ENCODE measurements around the gene LRRC59. TPM values are rescaled to one million over a fixed set of nuclear protein-coding genes. Genes with fewer than 3 reads are reported as not detected.
"Not testable (repeated sequence)": the region's sequence is repeated elsewhere in the genome, so short reads cannot be mapped to it uniquely, and the experiment has no call there.

LRRC59 gene
- 151 and 155 TPM in 2 replicates for total RNA-seq (2014; rRNA removed; shearing (Covaris generic))

DNA sequence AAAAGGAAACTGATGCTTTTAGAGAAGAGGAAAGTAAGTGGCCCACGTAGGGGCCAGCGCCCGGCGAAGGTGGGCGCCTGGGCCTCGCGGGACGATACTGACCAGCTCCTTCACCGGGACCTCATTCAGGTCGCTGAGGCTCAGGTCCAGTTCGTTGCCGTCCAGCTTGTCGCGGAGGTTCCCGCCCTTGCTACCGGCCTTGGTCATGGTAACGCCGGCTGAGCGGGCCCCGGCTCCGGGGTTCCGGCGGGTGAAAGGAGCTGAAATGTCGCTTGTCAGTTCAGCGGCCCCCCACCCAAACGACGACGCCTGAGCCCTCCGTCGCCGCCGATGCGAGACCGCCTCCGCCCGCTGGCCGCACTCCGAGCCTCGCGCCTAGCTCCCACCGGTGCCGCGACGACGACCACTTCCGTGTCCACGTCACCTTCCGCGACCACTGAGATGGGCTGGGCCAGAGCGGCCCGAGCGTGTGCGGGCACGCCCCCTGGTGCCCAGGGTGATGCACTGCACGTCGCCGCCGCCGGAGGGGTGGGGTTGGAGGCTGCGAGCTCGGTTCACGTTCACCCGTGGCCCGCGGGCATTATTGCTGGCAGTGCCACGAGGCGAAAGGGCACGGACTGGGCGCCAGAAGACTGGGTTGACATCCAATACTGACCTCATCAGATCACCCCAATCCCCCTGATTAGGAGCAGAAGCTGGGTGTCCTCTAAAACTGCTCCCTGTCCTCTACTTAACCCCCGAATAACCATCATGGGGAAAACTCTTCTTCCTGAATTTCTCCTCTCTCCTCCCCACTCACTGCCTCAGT is at the start of gene LRRC59:
LRRC59 (minus strand) TSS at position 413 of the 808 bp plus-strand sequence; CDS start at position 207, 206 bp downstream.
- DNase-seq (ENCODE audit: low read depth) = peak; percentile 89

DNA sequence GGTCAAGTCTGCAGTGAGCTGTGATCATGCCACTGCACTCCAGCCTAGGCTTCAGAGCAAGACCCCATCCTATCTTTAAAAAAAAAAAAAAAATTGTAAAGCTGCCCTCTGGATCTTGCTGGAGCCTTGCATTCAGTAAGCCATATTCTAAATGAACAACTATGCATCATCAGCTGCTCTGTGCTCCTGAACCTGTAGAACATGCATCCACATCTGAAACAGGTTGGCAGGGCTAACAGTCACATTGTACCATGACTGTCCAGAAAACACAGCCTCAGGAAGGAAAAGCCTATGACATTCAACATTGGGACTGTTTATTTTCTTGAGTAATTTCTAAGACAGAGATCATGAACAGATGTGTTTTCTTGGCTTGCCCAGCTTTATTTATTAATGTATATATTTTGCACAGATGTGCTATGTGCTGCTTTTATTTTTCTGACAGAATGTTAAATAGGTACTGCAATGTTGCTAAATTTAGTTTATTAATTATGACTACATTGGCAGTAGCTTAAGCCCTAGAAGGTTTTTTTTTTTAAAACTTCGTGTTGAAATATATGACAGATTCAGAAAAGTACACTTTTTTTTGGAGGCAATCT is 48.5 kb upstream of the LRRC59 start:
- no peak for DNase-seq (ENCODE audit: low read depth)

DNA sequence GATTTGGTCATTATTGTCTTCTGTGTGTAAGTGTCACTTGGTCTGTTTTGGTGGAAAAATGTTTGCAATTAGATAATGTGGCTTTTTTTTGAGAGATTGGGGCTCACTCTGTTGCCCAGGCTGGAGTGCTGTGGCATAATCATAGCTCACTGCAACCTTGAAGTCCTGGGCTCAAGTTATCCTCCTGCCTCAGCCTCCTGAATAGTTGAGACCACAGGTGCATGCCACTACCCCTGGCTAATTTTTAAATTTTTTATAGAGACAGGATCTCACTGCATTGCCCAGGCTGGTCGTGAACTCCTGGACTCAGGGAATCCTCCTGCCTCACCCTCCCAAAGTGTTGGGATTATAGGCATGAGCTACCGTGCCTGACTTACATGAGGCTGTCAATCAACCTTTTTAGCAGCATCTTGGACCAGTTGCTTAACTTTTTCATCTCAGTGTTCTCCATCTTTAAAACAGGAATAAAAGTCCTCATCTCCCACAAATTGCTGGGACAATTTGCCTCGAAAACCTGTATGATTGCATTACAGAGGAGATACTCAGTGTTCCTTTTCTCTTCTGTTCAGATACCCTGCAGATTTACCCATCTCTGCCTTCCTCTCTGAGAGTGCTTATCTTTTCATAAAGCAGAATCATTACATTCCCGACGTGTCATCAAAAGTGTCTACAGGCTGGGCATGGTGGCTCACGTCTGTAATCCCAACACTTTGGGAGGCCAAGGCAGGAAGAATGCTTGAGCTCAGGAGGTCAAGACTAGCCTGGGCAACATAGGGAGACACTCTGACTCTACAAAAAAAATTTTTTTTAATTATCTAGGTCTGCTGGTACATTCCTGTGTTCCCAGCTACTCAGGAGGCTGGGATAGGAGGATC is 47.8 kb upstream of the LRRC59 start:
- no peak for DNase-seq (ENCODE audit: low read depth)

DNA sequence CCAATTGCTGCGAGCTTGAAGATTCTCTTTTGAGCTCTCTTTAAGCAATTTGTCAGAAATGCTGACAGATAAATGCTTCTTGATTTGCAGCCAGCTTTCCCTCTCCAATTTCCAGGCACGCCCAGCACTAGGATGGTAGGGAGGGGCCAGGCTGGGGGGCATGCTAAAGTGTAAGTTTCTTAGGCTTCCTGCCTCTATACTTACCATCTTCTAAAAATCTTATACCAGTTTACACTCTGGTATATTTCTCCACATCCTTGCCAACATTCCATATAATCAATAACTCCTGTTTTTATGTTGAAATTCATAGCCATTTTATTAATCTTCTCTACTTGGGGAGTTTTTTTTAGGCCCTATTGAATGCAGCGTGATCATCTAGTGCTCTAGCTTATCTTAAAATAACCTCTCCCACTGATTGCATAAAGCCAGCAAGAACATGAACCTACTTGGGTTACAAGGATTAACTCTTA is 46.2 kb upstream of the LRRC59 start:
- no peak for DNase-seq (ENCODE audit: low read depth)

DNA sequence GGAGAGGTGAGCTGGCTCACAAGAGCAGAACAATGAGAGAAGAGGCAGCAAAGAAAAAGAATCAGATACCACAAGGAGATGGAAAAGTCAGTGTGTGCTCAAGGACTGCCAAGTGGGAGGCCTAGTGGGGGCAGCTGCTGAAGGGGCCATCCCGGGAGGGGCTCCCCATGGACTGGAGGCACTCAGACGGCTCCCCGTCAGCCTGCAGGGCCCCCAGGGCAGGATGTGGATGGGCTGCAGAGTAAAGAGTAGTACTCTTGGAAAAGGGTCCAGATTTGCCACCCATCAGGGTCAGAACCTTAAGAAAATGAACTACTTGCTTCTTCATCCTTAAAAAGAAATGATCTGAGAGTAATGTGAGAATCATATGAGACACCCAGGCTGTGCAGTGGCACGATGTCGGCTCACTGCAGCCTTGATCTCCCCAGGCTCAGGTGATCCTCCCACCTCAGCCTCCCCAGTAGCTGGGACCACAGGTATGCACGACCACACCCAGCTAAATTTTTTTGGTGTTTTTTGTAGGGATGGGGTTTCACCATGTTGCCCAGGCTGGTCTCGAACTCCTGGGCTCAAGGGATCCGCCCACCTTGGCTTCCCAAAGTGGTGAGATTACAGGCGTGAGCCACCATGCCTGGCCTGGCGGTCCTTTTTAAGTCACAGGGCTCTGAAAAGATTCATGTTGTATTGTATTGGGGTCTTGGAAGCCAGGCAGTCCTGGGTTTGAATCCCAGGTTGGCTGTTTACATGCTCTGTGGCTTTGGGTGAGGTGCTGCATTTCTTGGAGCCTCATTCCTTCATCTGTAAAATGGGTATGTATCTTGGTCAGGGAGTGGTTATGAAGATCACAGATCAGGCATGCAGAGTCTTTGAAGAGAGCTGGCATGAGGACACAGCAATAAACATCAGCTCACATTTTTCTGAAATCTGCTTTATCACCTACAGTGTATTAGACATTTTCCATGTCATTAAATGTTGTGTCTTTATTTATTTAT is 43.8 kb upstream of the LRRC59 start:
- no peak for DNase-seq (ENCODE audit: low read depth)

DNA sequence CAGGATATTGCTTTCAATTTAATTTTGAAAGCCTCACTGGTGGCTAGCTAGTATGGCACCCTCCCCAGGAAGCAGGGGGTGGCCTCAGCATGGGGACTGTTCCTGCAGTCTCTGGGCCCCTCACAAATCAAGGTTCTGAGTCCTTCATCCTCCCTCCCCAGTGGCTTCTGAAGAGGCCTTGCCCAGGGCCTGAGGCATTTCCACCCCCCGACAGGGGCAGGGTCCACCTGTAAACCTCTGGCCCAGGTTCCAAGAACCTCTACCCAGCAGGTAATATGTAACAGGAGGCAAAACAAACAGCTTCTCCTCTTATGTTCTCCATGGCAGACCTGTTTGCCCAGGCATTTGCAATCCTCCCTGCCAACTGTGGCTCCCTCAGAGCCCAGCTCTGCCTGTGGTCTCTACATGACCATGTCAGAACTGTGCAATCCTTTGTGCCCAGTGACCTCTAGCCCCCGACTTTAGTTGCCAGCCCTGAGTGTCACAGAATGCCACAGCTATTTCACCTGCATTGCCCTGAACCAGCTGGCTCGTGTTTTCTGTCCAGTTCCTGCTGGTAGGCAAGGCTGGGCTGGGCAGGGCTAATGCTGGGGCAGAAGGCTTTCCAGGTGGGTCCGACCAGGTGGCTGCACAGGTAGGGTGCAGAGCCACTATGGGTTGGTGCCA is 43.0 kb upstream of the LRRC59 start:
- DNase-seq (ENCODE audit: low read depth) = no peak

DNA sequence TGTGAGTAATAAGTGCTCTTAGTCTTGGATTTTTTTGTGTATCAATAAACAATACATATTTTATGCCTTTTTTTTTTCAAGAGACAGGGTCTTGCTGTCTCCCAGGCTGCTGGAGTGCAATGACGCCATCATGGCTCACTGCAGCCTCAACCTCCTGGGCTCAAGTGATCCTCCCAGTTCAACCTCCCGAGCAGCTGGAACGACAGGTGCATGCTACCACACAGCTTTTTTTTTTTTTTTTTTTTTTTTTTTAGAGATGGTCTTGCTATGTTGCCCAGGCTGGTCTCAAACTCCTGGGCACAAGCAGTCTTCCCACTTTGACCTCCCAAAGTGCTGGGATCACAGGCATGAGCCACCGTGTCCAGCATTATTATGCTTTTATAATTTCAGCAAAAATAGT is 41.7 kb upstream of the LRRC59 start:
- DNase-seq (ENCODE audit: low read depth) = no peak

DNA sequence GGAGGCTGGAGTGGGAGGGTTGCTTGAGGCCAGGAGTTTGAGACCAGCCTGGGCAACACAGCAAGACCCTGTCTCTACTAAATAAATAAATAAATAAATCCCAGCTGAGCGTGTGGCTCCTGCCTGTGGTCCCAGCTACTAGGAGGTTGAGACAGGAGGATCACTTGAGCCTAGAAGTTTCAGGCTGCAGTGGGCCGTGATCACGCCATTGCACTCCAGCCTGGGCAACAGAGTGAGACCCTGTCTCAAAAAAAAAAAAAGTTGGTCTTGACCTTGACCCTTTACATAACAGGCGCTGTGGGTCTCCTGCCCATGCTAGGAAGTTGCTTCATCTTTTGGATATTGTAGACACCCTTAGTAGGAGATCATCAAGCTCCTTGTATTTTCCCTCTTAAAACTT is 40.1 kb upstream of the LRRC59 start:
- no peak for DNase-seq (ENCODE audit: low read depth)

DNA sequence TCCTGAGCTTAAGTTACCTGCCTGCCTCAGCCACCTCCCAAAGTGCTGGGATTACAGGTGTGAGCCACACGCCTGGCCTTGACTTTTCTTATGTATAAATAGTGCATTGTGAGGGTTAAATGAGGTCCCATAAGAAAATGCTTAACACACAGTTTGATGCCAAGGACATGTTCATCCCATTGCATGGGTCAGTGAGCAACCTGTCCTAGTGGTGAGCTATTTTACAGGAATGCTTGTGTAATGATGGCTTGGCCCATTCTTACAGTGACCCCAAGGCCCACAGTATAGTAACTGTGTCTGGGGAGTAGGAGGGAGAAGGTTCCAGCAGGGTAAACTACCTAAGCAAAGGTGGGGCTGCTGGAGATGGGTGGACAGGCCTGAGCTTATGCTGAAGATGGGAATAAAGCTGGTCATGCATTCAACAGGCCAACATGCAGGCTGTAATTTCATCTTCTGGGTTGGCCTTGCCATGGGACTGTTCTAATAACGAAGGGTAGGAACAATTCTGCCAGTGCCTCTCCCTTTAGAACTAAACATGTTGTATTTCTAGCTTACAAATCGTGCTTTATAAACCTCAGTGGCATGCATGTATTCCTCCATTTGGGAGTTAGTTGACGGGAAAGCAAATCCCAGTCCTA is 34.9 kb upstream of the LRRC59 start:
- DNase-seq (ENCODE audit: low read depth) = no peak

DNA sequence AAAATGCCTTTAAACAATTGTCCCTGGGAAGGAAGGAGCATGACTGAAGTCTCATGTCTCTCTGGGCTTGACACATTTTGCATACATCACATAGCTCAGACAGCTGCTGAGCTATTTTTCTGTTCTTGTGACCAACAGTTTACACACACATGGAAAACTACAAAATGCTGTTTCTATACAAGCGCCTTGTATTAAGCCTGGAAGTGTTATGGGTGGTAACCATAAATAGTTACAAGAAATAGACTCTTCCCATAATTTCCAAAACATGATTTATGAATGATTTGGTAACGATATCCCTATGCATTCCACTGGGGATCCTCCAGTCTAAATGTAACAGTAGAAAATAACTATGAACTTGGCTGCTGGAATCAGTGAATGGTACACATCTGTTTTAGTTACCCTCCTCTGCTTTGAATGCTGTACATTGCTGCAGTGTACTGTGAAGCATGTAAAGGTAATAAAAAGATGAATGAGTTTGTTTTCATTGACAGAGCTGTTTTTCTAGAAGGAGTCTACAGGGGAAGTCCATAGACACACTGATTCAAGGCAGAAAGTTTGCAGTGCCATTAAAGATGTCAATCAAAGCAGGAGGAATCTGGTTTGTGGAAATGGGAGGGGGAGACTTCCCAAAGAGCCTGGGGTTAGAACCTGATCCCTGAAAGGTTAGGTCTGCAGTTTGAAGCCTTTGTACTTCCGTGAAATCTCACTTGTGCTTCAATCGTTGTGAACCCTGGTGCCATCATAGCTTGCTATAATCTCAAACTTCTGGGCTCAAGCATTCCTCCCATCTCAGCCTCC is 33.7 kb upstream of the LRRC59 start:
- no peak for DNase-seq (ENCODE audit: low read depth)

DNA sequence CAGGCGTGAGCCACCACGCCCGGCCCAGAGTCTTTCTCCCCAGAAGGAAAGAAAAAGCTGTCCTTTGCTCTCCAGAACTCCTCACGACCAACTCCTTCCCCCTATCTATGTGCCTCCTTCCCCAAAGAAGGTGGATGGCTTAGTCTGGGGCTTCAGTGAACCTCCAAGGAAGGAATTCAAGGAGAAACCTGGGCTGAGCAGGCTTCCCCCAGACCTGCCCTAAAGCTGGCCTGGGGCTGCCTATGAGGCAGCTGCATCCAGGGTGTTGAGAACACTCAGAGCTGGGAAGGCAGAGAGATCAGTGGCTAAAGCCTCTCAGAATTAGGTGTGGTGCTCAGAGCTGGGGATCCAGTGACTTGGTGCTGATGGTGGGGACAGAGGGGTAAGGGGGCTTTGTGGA is 32.5 kb upstream of the LRRC59 start:
- DNase-seq (ENCODE audit: low read depth) = no peak

DNA sequence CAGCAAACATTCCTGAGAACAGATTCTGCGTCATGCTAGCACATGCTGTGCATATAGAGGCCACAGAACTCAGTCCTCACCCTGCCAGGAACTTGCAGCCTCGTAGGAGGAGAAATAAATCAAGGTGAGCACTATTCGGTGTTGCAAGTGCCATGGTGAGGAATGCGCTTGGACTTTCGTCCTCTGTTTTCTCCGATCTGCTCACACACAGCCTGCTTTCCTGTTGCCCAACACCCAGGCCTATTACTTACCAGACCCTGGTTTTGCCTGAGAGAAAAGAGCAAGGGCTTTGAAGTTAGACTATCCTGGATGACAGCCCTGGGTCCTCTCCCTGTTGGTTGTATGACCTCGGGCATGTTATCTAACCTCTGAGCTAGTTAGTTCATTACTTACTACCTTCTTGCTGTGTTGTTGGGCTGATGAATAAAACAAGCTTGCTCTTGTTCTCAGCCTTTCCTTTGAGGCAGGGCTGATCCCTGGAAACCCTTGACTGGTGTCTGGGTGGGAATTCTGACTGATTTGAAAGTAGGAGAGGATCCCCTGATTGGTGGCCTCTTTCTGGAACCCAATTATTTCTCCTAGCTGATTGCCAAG is 31.6 kb upstream of the LRRC59 start:
- DNase-seq (ENCODE audit: low read depth) = no peak

DNA sequence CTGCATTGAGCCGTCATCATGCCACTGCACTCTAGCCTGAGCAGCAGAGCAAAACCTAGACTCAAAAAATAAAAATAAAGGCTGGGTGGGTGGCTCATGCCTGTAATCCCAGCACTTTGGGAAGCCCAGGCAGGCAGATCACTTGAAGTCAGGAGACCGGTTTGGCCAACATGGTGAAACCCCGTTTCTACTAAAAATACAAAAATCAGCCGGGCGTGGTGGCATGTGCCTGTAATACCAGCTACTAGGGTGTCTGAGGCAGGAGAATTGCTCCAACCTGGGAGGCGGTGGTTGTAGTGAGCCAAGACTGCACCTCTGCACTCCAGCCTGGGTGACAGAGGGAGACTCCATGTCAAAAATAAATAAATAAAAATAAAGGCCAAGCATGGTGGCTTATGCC is 30.8 kb upstream of the LRRC59 start:
- DNase-seq (ENCODE audit: low read depth) = not testable (repeated sequence)

DNA sequence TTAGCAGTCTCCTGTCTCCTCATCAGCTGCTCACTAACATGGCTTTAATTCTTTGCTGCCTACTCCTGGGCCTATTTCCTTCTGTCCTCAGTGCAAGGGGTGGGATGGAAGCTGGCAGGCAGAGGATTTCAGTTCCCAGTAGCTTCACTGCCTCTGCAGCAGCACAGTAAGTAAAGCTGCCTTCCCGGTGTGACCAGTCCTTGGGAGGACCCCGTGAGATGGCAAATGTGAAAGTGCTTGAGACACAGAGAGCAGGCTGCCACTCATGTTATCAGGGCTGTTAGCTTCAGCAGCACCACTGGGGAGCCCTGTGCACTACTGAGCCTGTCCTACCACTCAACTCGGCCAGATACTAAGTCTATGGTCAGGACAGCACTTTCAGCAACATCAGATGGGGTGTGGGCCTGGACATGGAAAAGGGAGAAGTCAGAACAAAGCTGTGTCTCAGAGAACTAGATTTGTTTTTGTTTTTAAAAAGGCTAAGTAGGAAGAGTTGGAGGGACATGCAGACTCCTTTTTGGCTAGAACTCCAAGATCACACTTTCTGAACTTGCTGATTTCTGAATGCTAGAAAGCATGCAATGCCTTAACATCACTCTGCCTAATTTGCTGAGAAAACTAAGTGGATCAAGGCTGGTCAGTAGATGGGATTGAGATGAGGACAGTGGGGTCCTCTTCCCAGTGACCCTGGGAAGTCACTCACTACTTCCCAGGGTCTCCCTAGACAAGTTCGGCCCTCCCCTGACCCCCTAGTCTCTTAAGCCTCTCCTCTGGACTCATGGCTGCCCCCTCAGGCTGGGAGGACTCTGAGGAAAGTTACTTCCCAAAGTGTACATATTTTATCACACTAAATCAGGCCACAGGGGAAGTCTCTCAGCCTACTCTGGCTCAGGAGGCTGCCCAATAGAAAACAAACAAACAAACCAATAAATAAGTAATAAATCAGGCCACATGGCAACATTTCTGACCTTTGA is 29.8 kb upstream of the LRRC59 start:
- DNase-seq (ENCODE audit: low read depth) = no peak

DNA sequence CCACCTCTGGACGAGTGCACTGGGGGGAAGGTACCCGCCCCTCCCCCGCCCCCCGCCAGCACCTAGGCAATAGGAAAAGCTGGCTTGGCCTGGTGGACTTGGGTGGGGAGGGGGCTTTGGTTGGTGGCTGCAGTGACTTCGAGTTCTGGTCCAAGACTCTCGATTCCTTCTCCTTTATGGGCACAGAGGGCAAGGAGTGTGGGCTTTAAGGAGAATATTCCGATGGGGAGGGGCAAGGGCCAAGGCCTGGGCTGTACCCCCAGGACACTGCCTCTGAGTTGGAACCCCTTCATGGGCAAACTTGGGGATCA is 29.1 kb upstream of the LRRC59 start:
- DNase-seq (ENCODE audit: low read depth) = no peak

DNA sequence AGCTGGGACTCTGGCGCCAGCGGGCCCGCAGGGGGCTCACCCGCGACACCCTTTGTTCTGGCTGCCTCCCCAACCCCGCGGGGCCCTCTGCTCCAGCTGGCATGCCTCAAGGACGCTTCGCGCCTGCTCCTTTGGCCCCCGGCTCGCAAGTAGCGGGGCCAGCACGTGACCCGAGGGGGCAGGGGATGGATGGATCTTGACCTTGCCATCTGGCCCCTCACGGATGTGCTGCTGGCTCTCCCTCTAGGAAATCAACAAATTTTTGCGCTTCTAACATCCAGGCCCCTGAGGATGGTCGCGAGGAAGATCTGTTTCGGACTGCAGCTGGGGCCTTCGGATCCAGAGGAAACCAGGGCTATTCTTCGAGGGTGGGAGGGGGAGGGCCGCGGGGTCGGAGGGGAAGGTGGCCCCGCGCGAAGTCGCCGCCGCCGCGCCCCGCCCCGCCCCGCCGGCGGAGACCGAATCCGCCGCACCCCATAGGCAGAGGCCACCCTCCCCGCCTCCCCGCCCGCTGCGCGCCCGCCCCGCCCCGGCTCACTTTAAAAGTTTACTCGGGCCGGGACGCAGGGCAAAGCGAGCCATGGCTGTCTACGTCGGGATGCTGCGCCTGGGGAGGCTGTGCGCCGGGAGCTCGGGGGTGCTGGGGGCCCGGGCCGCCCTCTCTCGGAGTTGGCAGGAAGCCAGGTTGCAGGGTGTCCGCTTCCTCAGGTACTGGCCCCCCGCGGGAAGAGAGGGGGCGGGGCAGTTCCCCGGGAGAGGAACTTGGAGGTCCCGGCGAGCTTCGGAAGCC is 28.6 kb upstream of the LRRC59 start, which contains the start of gene ACSF2:
ACSF2 (plus strand) TSS at position 537 of the 790 bp plus-strand sequence; CDS start at position 581, 44 bp downstream.
- DNase-seq (ENCODE audit: low read depth) = peak; percentile 59
